ENCODE results near the gene CHTOP.

CHTOP gene

GRCh38 chr1:153613406-153613805, 20.5 kb upstream of the CHTOP start:
- no peak overlapping the region; the same call in 1 of the 2 replicates for H3K4me3 ChIP-seq (ENCODE audit: low read length)
- no peaks in the 10 kb centered on the region for H3K9me3 ChIP-seq (ENCODE audit: insufficient read depth, low read depth, low read length)
- peaks cover 1% of the 10 kb centered on the region for H3K36me3 ChIP-seq (ENCODE audit: insufficient read depth, low read length)
- H3K27ac ChIP-seq (ENCODE audit: low read depth, low read length), result no peak overlapping the region
- 78% methylated on average over 5 of the region's 5 CpGs for WGBS
- no peak overlapping the region for H3K9ac ChIP-seq (ENCODE audit: low read depth, low read length)
- peaks cover 33% of the 10 kb centered on the region for H3K4me1 ChIP-seq (ENCODE audit: insufficient read depth, low read length)
- no peaks in the 10 kb centered on the region for H3K27me3 ChIP-seq (ENCODE audit: insufficient read depth, low read length)

- peaks cover 11% of the 10 kb centered on the region for H3K36me3 ChIP-seq (ENCODE audit: insufficient read depth, low read length)
- WGBS, result 95% methylated on average over 2 of the region's 2 CpGs
- H3K27me3 ChIP-seq (ENCODE audit: insufficient read depth, low read length), result no peaks in the 10 kb centered on the region
- peaks cover 24% of the 10 kb centered on the region for H3K4me1 ChIP-seq (ENCODE audit: insufficient read depth, low read length)
- H3K4me3 ChIP-seq (ENCODE audit: low read length), result no peak overlapping the region
- H3K9me3 ChIP-seq (ENCODE audit: insufficient read depth, low read depth, low read length), result no peaks in the 10 kb centered on the region
- H3K9ac ChIP-seq (ENCODE audit: low read depth, low read length), result no peak overlapping the region
- H3K27ac ChIP-seq (ENCODE audit: low read depth, low read length), result no peak overlapping the region
Observed at GRCh38 chr1:153614189-153614900, 19.5 kb upstream of the CHTOP start.

- no peak overlapping the region for H3K9ac ChIP-seq (ENCODE audit: low read depth, low read length)
- peaks cover 19% of the 10 kb centered on the region for H3K4me1 ChIP-seq (ENCODE audit: insufficient read depth, low read length)
- no peak overlapping the region for H3K27ac ChIP-seq (ENCODE audit: low read depth, low read length)
- H3K9me3 ChIP-seq (ENCODE audit: insufficient read depth, low read depth, low read length), result no peaks in the 10 kb centered on the region
- no peak overlapping the region for H3K4me3 ChIP-seq (ENCODE audit: low read length)
- 94% methylated on average over 7 of the region's 7 CpGs for WGBS
- H3K36me3 ChIP-seq (ENCODE audit: insufficient read depth, low read length), result peaks cover 15% of the 10 kb centered on the region
- H3K27me3 ChIP-seq (ENCODE audit: insufficient read depth, low read length), result no peaks in the 10 kb centered on the region
Observed at GRCh38 chr1:153614906-153615305, 19.0 kb upstream of the CHTOP start.

GRCh38 chr1:153615406-153615805, 18.5 kb upstream of the CHTOP start:
- no peaks in the 10 kb centered on the region for H3K9me3 ChIP-seq (ENCODE audit: insufficient read depth, low read depth, low read length)
- peaks cover 17% of the 10 kb centered on the region for H3K36me3 ChIP-seq (ENCODE audit: insufficient read depth, low read length)
- 85% methylated on average over 2 of the region's 2 CpGs for WGBS
- no peak overlapping the region for H3K9ac ChIP-seq (ENCODE audit: low read depth, low read length)
- no peaks in the 10 kb centered on the region for H3K27me3 ChIP-seq (ENCODE audit: insufficient read depth, low read length)
- peaks cover 15% of the 10 kb centered on the region for H3K4me1 ChIP-seq (ENCODE audit: insufficient read depth, low read length)
- H3K4me3 ChIP-seq (ENCODE audit: low read length), result no peak overlapping the region
- H3K27ac ChIP-seq (ENCODE audit: low read depth, low read length), result no peak overlapping the region

GRCh38 chr1:153616144-153616916, 17.5 kb upstream of the CHTOP start, which contains the start of gene S100A14:
TSS of gene S100A14 (minus strand) at chr1:153616325. CDS start at chr1:153615858, 467 bp downstream.
- Histone ChIP-seq H3K27ac (ENCODE audit: low read depth, low read length) (no peak within 1 kb of the TSS), H3K27me3 (ENCODE audit: insufficient read depth, low read length) (no peaks in the 10 kb centered on the region), H3K9me3 (ENCODE audit: insufficient read depth, low read depth, low read length) (no peaks in the 10 kb centered on the region), H3K36me3 (ENCODE audit: insufficient read depth, low read length) (peaks cover 21% of the 10 kb centered on the region), H3K9ac (ENCODE audit: low read depth, low read length) (no peak within 1 kb of the TSS), H3K4me1 (ENCODE audit: insufficient read depth, low read length) (peaks cover 14% of the 10 kb centered on the region), H3K4me3 (ENCODE audit: low read length) (no peak within 1 kb of the TSS)
- 83% methylated on average over 10 of the region's 10 CpGs for WGBS

GRCh38 chr1:153616917-153617311, 17.0 kb upstream of the CHTOP start:
- 84% methylated on average over 5 of the region's 5 CpGs for WGBS
- no peaks in the 10 kb centered on the region for H3K27me3 ChIP-seq (ENCODE audit: insufficient read depth, low read length)
- no peak overlapping the region for H3K4me3 ChIP-seq (ENCODE audit: low read length)
- no peaks in the 10 kb centered on the region for H3K9me3 ChIP-seq (ENCODE audit: insufficient read depth, low read depth, low read length)
- no peak overlapping the region for H3K9ac ChIP-seq (ENCODE audit: low read depth, low read length)
- H3K36me3 ChIP-seq (ENCODE audit: insufficient read depth, low read length), result peaks cover 23% of the 10 kb centered on the region
- H3K27ac ChIP-seq (ENCODE audit: low read depth, low read length), result no peak overlapping the region
- H3K4me1 ChIP-seq (ENCODE audit: insufficient read depth, low read length), result peaks cover 9% of the 10 kb centered on the region

GRCh38 chr1:153617663-153618062, 16.2 kb upstream of the CHTOP start:
- Histone ChIP-seq H3K36me3 (ENCODE audit: insufficient read depth, low read length) (peaks cover 29% of the 10 kb centered on the region), H3K9me3 (ENCODE audit: insufficient read depth, low read depth, low read length) (no peaks in the 10 kb centered on the region), H3K9ac (ENCODE audit: low read depth, low read length) (no peak overlapping the region), H3K4me1 (ENCODE audit: insufficient read depth, low read length) (peaks cover 2% of the 10 kb centered on the region; the same call in 1 of the 2 replicates), H3K4me3 (ENCODE audit: low read length) (no peak overlapping the region), H3K27ac (ENCODE audit: low read depth, low read length) (no peak overlapping the region), H3K27me3 (ENCODE audit: insufficient read depth, low read length) (no peaks in the 10 kb centered on the region)
- WGBS, result 94% methylated on average over 5 of the region's 6 CpGs

GRCh38 chr1:153619171-153619570, 14.7 kb upstream of the CHTOP start:
- peaks cover 7% of the 10 kb centered on the region for H3K4me1 ChIP-seq (ENCODE audit: insufficient read depth, low read length)
- WGBS, result 97% methylated on average over 6 of the region's 6 CpGs
- H3K9me3 ChIP-seq (ENCODE audit: insufficient read depth, low read depth, low read length), result no peaks in the 10 kb centered on the region
- no peak overlapping the region for H3K27ac ChIP-seq (ENCODE audit: low read depth, low read length)
- no peak overlapping the region for H3K4me3 ChIP-seq (ENCODE audit: low read length)
- H3K36me3 ChIP-seq (ENCODE audit: insufficient read depth, low read length), result peaks cover 31% of the 10 kb centered on the region
- H3K9ac ChIP-seq (ENCODE audit: low read depth, low read length), result no peak overlapping the region
- no peaks in the 10 kb centered on the region for H3K27me3 ChIP-seq (ENCODE audit: insufficient read depth, low read length)

- Histone ChIP-seq H3K27ac (ENCODE audit: low read depth, low read length) (no peak overlapping the region), H3K4me3 (ENCODE audit: low read length) (no peak overlapping the region), H3K4me1 (ENCODE audit: insufficient read depth, low read length) (peaks cover 15% of the 10 kb centered on the region), H3K9me3 (ENCODE audit: insufficient read depth, low read depth, low read length) (no peaks in the 10 kb centered on the region), H3K27me3 (ENCODE audit: insufficient read depth, low read length) (no peaks in the 10 kb centered on the region), H3K36me3 (ENCODE audit: insufficient read depth, low read length) (peaks cover 39% of the 10 kb centered on the region), H3K9ac (ENCODE audit: low read depth, low read length) (no peak overlapping the region)
- WGBS, result 40% methylated on average over 7 of the region's 7 CpGs
Observed at GRCh38 chr1:153623101-153623500, 10.8 kb upstream of the CHTOP start.

GRCh38 chr1:153624965-153625611, 8.8 kb upstream of the CHTOP start:
- H3K9me3 ChIP-seq (ENCODE audit: insufficient read depth, low read depth, low read length), result no peaks in the 10 kb centered on the region
- H3K4me1 ChIP-seq (ENCODE audit: insufficient read depth, low read length), result peaks cover 15% of the 10 kb centered on the region
- H3K9ac ChIP-seq (ENCODE audit: low read depth, low read length), result no peak overlapping the region
- H3K27ac ChIP-seq (ENCODE audit: low read depth, low read length), result no peak overlapping the region
- H3K36me3 ChIP-seq (ENCODE audit: insufficient read depth, low read length), result peaks cover 23% of the 10 kb centered on the region
- no peak overlapping the region for H3K4me3 ChIP-seq (ENCODE audit: low read length)
- WGBS, result 96% methylated on average over 10 of the region's 10 CpGs
- no peaks in the 10 kb centered on the region for H3K27me3 ChIP-seq (ENCODE audit: insufficient read depth, low read length)

GRCh38 chr1:153626477-153626903, 7.4 kb upstream of the CHTOP start:
- Histone ChIP-seq H3K27me3 (ENCODE audit: insufficient read depth, low read length) (no peaks in the 10 kb centered on the region), H3K36me3 (ENCODE audit: insufficient read depth, low read length) (peaks cover 18% of the 10 kb centered on the region), H3K27ac (ENCODE audit: low read depth, low read length) (peak overlapping the region; percentile 76), H3K4me1 (ENCODE audit: insufficient read depth, low read length) (peaks cover 15% of the 10 kb centered on the region), H3K9me3 (ENCODE audit: insufficient read depth, low read depth, low read length) (no peaks in the 10 kb centered on the region), H3K9ac (ENCODE audit: low read depth, low read length) (peak overlapping the region; percentile 77), H3K4me3 (ENCODE audit: low read length) (peak overlapping the region; percentile 75)
- 76% methylated on average over 3 of the region's 3 CpGs for WGBS

All from HUES64 (cell line).